HG03025 (cell line): Measurements from ENCODE around the gene LRRC10B.

Source experiments
- ATAC-seq: cut with Tn5 transposase; IDR thresholded peaks from one replicate; pipeline ENCODE4 v1.9.1; 2021; ENCODE audit warnings: mild to moderate bottlenecking, moderate library complexity; ENCODE audit not compliant: unreplicated experiment, low FRiP score

LRRC10B gene

DNA sequence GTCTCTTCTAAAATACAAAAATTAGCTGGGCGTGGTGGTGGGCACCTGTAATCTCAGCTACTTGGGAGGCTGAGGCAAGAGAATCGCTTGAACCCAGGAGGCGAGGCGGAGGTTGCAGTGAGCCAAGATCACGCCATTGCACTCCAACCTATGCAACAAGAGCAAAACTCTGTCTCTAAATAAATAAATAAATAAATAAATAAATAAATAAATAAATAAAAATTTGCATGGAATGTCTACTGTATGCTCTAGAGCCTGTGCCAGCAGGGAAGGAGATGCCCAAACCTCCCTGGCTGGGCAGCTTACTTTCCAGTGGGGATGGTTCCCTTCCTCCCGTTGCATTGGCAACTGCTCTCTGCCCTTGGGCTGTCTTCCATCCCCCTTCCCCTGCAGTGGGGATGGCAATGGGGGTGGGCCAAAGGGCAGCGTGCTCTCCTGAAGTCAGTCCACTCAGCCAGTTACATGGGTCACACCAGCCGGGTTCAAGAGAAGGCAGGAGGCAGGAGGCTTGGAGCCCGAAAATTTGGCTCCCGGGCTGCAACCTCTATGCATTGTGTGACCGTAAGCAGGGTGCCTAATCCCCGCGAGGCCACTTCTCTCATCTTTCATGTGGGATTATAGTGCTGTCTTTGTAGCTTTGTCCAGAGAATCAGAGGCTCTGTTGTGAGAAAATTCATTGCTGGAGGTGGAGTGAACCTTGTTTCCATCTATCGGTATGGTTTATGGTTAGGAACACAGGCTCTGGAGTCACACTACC is 1.4 kb upstream of the LRRC10B start:
- no peak for ATAC-seq

DNA sequence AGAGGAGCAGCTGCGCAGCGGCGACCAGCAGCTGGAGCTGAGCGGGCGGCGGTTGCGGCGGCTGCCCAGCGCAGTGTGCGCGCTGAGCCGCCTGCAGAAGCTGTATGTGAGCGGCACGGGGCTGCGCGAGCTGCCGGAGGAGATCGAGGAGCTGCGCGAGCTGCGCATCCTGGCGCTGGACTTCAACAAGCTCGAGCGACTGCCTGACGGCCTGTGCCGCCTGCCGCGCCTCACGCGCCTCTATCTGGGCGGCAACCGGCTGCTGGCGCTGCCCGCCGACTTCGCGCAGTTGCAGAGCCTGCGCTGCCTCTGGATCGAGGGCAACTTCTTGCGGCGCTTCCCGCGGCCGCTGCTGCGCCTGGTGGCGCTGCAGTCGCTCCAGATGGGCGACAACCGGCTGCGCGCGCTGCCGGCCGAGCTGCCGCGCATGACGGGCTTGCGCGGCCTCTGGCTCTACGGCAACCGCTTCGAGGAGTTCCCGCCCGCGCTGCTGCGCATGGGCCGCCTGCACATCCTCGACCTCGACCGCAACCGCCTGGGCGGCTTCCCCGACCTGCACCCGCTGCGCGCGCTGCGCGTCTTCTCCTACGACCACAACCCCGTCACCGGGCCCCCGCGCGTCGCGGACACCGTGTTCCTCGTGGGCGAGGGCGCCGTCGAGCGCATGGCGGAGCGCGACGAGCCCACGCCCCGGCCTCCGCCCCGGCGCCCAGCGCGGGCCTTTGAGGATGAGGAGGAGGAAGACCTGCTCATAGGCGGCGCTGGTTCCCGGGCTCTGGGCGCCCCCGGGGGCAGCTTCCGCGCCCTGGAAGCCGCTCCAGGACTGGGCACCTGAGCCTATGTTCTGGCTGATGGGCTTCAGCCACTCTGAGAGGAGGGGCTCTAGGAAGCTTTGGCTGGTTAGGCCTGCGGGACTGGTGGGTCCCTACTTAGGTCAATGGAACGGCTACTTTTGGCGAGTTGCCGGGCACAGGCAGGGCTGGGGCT is 787 bp downstream of the LRRC10B start:
- no peak for ATAC-seq

DNA sequence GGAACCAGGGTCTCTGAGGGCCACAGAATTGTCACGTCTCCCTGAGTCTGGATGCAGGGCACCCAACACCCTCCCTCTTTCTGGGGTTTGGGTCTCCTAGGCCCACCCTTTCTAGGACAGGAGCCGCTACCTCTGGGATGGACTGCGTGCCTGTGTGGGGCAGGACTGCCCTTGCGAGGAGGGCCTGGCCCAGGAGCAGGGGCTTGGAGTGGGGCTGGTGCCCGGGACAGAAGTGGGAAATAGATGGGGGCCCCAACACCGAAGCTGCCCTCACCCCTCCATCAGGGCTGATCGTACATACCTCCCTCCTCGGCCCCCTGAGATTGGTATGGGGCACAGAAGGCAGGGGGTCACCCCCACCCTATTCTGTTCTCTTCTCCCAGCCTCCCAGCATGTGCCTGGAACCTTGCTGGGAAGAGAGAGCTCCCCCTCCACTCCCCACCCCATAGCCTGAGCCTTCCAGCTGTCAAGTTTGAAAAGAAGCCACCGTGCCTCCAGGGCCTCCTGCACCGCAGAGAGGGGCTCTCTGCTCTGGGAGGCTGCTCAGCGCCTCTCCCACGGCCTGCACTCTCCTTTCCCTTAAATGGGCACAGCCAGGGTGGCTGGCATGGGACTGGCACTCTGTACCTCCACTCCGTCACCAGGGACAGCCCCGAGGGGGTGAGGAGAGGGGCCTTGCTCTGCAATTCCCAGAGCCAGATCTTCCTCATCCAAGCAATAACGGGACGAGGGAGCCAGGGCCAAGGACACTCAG is 1.8 kb downstream of the LRRC10B start:
- ATAC-seq = no peak

DNA sequence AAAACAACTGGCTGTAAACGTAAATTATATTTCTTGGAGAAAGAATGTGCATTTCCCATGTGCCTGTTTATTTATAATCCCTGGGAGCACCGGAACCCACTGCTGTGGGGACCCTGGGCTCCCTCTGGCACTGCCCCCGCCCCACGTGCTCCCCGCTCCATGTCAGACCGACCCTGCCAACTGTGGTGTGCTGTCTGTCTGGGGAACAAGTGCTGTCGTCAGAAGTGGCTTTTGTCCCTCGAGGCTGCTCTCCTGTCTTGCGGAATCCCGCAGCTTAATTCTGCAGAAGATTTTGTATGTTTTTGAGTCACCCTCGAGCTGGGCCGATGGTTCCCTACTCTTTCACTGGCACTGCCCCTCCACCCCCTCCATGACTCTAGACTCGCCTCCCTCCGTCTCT is 2.4 kb downstream of the LRRC10B start:
- ATAC-seq = no peak

DNA sequence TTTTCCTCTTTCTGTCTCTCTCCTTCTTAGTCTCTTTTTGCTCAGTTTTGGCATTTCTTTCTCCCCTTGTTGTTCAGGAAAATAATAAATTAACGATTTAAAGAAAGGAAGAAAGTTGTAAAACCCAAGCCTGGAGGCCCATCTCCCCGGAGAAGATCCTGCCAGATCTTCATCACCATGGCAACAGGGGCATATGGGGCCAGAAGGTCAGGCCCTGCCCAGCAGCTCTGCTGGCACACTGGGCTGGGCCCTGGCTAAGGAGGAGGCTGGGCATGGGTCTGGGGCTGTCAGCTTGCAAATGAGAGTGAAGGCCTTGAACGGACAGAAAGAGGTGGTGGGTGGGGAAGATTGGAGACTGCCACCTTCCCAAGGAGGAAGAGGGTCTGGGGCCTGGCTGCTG is 2.8 kb downstream of the LRRC10B start:
- no peak for ATAC-seq

DNA sequence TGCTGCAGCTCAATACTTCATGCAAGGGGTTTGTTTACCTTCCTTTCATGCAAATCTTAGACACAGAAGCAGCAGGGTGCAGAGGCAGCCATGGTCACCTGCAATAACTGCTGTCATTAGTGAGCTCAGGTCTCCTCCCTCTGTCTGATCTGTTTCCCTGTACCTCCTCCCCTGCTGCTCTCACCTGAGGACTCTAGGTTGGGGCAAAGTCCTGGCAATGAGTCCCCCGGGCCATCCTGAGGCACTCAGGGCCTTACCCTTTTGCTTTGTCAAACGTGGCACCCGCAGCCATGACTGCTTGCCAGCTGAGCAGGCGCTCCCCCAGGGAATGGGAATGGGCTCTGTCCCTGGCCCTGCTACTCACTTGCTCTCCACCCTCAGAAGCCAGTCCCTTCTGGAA is 3.9 kb downstream of the LRRC10B start:
- ATAC-seq = no peak

DNA sequence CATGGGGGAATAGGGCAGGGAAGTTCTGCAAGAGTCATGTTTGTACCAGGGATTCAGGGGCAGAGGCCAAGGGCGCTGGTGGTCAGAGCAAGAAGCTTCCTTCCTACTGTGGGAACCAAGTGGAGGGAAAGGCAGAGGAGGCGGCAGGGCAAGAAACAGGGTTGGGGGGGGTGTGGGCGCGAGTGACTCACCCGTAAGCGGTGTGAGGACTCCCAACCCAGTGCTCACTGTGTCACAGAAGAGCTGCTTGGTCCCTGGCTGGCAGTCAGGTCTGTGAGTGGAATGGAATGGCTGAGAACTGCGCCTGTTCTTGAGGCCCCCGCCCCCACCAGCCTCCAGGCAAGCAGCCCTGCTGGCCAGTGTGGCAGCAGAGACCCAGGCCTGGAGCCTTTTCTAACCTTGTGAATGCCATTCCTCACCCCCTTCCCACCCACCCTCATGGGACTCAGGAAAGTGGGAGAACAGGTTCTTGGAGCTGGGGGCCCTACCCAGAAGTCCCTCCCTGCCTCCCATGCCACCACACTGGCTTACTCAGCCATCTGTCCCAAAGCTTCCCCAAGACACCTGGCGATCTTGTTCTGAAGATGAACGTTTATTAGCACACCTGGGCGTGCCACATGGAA is 4.7 kb downstream of the LRRC10B start:
- no peak for ATAC-seq

DNA sequence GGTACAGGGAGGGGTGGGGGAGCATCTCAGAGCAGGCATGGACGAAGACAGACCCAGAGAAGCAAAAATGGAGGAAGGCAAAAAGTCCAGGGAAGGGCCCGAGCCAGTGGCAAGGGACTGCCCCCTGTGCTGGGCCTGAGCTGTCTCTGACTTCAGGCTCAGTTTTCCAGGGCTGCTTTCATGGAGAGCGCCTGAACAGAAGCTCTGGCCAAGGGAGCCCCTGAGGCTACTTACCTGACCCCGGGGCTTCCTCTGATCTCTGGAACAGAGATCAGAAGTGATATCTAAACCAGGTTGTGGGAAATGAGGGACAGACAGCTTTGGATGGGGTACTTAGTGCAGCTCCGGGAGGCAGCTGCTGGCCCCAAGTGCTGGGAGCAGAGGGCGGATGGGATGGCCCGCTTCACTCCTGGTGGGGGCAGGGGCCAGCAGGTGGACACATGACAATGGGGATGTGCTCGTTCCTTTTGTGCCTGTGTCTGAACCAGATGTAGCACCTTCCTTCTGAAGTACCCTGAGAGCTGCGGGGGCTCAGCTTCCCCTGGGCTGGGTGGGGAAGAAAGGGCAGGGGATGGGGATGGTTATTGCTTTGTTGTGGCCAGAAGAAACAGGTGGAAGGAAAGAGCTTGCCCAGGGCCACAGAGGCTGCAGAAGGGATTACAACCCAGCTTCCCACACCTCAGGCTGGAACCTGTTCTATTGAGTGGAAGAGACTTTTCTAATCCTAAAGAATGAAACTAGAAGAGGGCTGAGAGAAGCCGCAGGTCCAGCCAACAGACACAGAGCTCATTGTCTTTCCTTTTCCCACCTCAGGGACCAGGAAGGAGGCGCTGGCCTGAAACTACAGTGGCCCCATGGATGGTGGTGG is 5.7 kb downstream of the LRRC10B start:
- ATAC-seq = no peak

DNA sequence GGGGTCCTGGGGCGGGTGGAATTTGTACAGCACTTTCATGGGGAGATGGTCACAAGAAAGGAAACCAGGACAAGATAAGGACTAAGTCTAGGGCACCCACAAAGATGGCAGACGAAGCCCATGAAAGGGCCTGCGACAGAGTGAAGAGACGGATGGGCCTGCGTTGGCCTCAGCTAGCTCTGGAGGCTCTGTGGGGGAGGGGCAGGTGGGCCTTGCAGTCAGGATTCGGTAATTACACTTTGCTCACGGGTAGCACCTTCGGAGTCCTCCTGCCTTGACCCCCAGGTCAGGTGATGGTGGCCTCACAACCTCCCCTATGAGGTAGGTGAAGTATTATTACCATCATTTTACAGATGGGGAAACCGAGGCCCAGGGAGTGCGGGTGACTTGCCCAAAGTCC is 7.1 kb downstream of the LRRC10B start:
- no peak for ATAC-seq

DNA sequence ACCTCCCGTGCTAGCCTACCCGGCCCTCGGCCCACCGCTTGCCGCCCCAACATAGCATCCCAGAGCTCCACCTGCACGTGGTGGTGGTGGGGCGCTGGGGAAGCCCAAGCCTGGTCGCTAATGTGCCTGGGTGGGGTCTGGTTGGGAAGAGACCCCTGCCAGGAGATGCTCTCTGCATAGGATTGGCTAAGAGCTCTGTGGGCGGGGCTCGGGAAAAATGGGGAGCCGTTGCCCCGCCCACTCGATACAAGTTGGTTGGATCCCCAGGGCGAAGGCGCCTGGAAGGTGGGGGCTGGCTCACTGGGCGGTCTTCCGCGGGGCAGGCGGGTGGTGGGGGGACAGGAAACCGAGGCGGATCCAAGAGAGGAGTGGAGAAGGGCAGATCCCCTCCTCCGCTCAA is 7.6 kb downstream of the LRRC10B start:
- ATAC-seq = no peak

DNA sequence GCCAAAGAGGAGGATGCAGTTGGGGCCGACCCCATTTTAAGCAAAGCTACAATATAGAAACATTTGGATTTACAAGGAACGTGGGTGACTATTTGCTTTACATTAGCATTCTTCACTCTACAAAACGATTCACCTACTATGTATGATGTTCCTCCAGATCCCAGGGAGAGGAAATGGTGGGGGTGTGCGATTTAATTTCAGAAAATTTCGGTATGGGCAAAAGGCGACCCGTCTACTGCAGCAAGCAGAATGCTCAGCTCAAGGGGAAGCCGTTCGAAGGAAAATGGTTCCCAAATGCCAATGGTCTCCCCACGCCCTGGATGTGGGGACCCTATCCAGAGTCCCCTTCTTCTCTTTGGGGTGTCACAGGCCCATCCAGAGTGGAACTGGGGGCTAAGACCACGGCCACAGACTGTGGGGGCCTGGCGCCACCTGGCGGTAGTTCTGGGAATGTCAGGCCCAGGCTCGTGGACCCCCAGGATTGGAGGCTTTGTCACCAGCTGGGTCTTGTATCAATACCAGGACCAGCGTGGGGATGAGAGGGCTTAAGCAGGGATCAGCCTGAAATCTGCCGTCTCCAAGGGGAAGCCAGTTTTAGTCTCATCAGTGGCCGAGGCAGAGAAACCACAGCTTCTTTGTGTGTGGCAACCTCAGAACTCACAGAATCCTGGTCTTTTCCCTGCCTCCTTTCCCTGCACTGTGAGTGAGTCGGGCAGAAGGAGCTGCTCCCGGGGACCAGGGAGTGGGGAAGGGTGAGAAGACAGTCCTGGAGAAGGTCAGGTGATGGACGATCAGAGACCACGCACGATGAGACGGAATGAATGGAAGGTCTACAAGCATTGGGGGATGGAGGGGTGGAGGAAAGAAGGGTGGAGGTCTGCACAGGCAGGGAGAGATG is 8.4 kb downstream of the LRRC10B start:
- no peak for ATAC-seq

DNA sequence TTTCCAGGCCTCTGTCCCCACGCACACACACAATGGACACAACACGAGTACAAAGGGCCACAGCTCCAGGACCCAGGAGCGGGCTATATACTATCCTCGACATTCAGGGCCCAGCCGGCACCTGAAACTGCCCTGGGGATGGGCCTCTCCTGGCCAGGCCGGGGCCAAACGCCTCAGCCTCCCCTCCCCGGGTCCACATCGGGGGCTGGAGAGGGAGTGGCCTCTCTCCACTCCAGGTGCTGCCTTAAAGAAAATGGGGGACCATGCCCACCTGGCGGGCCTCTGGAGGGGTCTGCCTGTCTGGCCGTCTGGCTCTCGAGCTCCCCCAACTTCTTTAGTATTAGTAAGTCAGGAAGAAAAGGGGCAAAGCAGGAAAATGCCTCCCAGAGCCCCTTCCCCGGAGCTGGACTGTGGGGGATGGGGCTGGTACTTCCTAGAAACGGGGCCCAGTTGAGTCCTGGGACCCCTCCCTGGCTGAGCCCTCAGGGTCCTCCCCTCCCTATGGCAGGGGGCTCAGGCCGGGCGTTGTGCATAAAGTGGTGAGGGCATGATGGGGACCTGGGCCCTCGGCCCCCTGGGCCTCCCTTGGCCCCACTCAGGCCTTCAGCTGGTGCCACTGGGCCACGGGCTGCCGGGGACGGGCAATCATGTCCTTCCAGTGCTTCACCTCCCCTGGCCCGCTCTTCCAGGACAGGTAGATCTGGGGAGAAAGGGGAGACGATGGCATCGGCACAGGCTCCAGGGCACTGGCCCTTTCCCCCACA is 9.7 kb downstream of the LRRC10B start:
- no peak for ATAC-seq

DNA sequence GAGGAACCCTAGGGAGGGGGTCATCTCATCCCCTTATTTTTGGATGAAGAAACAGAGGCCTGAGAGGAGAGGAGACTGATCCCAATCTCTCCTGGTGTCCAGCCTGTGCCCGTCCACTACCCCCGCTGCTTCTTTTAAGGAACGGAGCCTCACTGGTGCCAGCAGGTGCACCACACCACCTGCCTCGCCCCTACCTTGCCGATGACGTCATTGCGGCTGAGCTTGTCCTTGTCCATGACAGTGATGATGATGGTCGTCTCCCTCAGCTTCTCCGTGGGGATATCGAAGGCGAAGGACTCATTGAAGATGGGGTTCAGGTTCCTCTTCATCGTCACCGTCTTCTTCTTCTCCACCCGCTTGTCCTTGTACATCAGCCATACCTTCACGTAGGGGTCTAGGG is 14.3 kb downstream of the LRRC10B start:
- no peak for ATAC-seq

DNA sequence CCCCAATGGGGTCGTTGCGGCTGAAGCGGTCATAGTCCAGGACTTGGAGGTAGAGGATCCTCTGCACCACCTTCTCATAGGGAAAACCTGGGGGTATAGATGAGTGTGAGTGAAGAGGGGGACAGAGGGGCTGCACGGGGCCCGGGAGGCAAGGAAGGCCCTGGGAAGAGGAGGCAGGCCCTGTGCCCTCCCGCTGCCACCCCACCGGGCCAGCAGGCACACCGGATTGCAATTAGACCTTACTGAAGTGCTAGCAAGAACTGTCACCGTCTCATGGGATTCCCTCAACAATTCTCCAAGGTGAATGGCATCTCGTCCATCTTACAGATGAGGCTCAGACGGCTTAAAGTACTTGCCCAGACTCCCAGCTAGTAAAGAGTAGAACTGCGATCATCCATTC is 15.9 kb downstream of the LRRC10B start:
- ATAC-seq = no peak

DNA sequence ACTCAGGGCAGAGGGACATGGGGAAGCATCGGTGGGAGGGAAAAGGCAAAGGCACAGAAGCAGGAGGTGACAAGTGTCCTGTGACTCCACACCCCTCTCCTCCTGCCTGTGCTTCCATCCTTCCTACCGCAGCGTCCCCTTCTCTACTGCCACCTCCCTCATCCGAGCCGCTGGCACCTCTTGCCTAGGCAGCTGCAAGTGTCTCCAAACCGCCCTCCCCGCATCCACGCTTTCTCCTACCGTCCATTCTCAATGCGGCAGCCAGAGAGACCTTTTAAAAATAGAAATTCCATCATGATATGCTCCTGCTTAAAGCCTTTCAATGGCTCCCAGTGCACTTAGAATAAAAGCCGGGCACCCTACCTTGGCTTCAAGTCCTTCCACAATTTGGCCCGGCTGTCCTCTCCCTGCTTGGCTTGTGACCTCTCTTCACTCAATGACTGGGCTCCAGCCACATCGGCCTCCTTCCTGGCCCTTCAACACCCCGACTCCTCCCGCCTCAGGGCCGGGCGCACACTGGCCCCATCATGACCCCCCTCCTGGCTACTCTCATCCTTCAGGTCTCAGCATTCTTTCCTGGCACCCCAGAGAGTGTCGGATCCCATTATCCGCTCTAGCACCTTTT is 16.5 kb downstream of the LRRC10B start:
- no peak for ATAC-seq

DNA sequence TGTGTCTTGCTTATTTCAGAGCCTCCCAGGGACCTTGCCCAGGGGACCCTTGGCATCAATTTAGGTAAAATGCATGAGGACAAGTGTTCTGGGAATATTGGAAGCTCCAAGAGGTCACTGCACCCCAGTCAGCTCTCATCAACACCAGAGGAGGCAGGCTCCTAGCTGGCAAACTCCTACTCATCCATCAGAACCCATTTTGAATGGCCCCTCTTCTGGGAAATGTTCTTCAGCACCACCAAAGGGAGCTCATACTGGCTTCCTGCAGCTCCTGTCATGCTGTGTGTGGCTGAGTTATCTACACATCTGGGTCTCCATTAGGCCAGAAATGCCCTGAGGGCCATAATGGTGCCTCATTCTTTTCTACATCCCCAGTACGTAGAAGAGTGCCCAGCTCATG is 17.7 kb downstream of the LRRC10B start:
- ATAC-seq = no peak

DNA sequence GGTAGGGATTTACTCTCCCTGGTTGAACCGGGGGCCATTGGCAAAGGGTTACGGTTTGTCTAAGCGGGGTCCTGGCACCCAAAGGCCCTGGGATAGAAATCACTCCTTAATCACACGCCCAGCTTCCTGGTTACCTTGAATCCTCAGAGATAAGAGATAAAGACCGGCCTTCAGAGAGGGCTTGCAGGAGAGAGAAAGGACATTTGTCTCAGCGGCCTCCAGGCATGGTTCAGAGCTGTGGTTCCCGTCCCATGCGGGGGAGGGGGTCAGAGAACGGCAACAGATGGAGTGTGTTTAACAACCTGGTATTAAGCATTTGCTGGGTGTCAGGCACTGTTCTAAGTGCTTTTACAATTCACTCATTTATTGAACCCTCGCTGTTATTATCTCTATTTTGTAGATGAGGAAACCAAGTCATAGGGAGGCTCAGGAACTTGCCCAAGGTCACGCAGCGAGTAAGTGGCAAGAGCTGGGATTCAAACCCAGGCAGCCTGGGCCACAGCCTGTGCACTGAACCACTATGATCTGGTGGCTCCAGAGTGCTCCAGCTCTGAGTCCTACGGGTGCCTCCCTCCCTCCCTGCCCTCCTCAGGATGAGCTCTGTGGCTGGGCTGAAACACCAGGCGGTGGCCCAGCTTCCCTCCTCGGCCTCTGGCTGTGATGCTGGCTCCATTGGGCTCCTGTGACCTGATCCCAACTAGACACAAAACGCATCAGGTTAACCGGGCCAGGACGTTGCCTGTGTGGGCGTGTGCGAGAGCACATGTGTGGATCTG is 18.6 kb downstream of the LRRC10B start:
- no peak for ATAC-seq
